Measurements from ENCODE around the gene RAB3GAP2.
"Not testable (repeated sequence)": the region's sequence is repeated elsewhere in the genome, so short reads cannot be mapped to it uniquely, and the experiment has no call there.

Gene RAB3GAP2

GRCh38 chr1:220239966-220240365 is 32.3 kb downstream of the RAB3GAP2 start:
- DNase-seq (ENCODE audit: low spot score): no peak

DNA sequence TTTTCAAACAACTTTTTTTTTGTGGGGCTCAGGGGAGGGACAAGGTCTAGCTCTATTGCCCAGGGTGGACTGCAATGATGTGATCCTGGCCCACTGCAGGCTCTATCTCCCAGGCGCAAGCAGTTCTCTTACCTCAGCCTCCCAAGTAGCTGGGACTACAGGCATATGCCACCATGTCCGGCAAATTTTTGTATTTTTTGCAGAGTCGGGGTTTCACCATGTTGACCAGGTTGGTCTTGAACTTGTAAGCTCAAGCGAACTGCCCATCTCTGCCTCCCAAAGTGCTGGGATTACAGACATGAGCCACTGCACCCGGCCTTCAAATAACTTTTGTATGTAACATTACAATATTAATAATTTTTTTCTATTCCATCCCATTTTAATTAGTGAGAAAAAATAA is 33.0 kb downstream of the RAB3GAP2 start:
- no peak for DNase-seq (ENCODE audit: low spot score)

DNA sequence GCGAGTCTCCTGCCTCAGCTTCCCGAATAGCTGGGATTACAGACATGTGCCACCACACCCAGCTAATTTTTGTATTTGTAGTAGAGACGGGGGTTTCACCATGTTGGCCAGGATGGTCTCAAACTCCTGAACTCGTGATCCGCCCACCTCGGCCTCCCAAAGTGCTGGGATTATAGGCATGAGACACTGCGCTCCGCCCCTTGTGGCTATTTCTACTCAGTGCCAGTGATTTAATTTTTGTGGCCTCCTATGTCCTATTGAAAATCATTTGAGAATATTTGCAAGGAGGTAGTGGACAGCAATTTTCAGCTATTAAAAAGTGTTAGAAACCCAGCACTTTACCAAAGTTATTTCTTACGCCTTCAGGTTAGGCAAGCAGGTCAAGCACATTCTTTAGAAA is 36.0 kb downstream of the RAB3GAP2 start:
- DNase-seq (ENCODE audit: low spot score): not testable (repeated sequence)

DNA sequence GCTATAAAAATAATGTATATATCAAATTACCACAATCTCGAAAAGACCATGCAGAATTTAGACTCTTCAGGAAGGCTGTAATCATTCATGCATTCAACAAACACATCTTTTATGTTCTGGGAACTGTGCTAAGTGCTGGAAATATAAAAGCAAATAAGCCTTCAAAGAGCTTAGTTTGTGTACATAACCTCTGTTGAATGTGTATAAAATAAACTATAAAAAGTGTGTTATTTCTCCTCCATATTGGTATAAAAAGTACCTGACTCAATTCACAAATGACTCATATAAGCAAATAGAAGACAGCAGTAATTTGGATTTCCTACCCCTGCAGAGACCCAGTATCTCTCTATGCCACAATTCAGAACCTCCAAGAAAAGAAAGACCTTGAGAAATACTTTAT is 36.8 kb downstream of the RAB3GAP2 start:
- DNase-seq (ENCODE audit: low spot score): no peak

DNA sequence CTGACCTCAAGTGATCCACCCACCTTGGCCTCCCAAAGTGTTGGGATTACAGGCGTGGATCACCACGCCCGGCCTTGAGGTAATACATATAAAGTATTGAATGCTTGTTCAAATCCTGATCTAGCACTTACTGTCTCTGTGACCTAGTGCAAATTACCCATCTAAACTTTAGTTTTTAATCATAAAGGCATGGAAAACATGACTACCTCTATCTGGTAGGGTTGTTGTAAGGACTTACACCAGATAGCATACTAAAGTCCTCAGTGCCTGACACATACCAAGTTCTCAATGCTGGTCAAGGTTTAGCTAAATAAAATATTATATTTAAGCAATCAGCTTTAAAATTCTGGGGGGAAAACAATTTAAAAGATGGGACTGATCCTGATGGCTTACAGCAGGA is 38.3 kb downstream of the RAB3GAP2 start:
- DNase-seq (ENCODE audit: low spot score): no peak

DNA sequence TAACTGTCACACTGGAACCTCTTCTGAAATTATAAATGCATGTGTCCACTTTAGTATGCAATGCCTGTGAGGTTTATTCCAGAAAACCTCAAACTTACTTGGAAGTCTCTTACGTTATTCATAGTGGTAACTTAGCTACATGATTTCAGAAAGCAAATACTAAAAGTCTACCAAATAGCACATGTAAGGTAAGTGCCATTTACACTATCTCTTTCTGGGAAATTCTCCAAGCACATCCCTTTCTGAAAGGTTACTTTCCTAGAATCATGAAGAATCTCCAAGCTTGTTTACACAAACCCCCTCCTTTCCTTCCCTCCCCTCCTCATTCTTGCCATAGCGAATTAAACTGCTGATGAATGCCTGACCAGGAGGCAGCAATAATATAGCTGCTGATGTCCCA is 42.5 kb downstream of the RAB3GAP2 start:
- no peak for DNase-seq (ENCODE audit: low spot score)

GRCh38 chr1:220227393-220227792 is 44.9 kb downstream of the RAB3GAP2 start:
- no peak for DNase-seq (ENCODE audit: low spot score)

- no peak for DNase-seq (ENCODE audit: low spot score)
Measured at GRCh38 chr1:220226752-220227151, 45.5 kb downstream of the RAB3GAP2 start.

- DNase-seq (ENCODE audit: low spot score): no peak
Measured at GRCh38 chr1:220225957-220226356, 46.3 kb downstream of the RAB3GAP2 start.

- no peak for DNase-seq (ENCODE audit: low spot score)
Measured at GRCh38 chr1:220224611-220225124, 47.6 kb downstream of the RAB3GAP2 start.

DNA sequence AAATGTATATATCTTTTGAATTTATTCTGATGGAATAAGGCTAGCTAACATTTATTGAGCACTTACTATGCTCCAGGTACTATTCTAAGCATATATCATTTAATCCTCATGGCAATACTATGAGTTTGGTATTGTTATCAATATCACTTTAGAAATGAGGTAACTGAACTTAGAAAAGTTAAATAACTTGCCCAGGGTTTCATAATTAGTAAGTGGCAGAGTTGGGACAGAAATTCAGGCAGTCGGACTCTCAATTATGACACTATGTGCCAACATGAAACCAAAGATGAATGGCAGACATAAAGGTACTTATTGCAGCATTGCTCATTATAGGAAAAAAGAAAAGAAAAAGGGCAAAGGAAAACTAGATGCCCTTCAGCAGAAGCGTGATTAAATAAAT is 48.2 kb downstream of the RAB3GAP2 start:
- no peak for DNase-seq (ENCODE audit: low spot score)

- no peak for DNase-seq (ENCODE audit: low spot score)
Measured at GRCh38 chr1:220222939-220223338, 49.3 kb downstream of the RAB3GAP2 start.

DNA sequence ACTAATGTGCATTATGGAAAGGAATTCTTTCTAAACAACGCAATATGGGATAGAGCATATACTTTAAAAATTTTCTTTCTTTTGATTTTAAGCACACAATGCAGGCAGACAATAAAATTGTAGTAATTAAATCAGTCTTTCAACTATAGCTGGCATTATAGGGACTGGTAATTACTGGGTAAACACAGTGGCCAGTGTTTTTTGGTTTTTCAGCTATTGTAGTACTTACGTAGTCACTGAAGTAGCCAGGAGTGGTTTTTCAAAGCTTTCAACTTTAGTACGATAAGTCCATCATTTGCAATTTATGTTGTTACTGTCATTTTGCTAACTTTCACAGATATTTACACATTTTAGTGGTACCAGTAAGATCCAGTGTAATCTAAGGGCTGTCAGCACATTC is 50.6 kb downstream of the RAB3GAP2 start:
- DNase-seq (ENCODE audit: low spot score): no peak

GRCh38 chr1:220221269-220221668 is 51.0 kb downstream of the RAB3GAP2 start:
- DNase-seq (ENCODE audit: low spot score): no peak

DNA sequence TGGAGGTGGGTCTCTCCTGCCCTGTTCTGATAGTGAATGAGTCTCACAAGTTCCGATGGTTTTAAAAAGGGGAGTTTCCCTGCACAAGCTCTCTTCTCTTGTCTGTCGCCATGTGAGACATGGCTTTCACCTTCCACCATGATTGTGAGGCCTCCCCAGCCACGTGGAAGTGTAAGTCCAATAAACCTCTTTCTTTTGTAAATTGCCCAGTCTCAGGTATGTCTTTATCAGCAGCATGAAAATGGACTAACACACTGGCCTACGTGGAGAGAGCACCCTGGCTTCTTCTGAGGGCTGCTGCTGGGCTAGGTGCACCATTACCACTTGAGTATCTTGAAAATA is 51.6 kb downstream of the RAB3GAP2 start:
- DNase-seq (ENCODE audit: low spot score): not testable (repeated sequence)

DNA sequence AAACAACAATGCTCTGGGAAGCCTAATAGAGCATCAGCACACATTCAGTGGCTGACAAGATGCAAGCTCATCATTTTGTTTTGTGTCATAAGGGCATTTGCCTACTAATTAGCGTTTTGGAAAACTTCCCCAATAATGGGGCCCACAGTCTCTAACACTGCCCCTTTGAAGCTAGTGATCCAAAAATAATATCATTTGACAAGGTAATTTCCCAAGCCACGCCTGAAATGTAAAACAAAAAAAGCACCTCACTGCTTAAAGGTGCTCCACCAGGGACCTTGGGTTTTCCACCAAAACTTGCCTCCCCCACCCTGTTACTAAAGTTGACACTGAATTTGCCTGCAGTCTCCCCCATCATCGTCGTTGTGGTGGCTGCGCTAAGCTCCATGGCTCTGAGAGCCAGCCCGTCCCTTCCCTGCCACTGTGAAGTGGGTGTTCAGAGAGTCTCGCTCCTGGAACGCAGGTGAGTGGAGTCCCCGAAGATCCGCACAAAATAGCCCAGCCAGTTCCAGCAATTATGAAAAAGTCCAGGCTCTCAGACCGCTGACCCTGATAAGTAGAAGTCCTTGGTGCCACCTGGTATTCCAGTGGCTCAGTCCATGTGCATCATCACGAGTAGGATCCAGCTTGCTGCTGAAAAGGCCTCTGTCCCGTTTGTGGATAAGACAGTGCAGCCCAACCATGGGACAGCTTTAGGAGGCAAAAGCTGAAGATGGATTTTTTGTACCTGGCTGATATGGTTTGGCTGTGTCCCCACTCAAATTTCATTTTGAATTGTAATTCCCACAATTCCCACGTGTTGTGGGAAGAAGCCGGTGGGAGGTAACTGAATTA is 52.2 kb downstream of the RAB3GAP2 start:
- DNase-seq (ENCODE audit: low spot score): peak; percentile 45

GRCh38 chr1:220219136-220219442 is 53.2 kb downstream of the RAB3GAP2 start:
- DNase-seq (ENCODE audit: low spot score): no peak

- DNase-seq (ENCODE audit: low spot score): peak; percentile 49
Measured at GRCh38 chr1:220218397-220219135, 53.7 kb downstream of the RAB3GAP2 start.

DNA sequence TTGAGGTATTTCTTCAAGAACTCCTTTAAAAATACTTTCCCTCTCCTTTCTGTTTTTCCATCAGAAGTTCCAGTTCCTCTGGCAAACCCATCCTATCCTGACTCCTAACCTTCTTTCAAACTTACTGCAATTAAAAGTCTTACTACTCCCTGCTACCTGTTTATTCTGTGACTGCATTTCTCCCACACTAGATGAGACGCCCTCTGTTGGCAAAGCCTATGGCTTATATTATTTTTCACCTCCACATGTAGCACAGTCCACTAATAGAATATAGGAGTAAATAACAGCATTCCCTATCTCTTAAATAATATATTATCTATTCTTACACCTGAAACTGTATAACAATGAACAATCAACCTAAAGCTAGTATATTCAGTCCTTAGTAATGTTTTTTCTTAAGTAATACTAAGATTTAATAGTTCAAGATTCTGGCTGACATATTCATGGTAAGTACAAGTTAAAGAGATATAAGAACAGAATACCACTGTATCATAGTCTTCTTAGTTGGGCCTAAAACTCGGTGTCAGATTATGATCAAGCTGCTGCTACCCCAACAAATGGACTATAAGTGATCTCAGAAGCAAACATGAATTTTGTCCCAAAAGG is 54.8 kb downstream of the RAB3GAP2 start:
- DNase-seq (ENCODE audit: low spot score): peak; percentile 34

DNA sequence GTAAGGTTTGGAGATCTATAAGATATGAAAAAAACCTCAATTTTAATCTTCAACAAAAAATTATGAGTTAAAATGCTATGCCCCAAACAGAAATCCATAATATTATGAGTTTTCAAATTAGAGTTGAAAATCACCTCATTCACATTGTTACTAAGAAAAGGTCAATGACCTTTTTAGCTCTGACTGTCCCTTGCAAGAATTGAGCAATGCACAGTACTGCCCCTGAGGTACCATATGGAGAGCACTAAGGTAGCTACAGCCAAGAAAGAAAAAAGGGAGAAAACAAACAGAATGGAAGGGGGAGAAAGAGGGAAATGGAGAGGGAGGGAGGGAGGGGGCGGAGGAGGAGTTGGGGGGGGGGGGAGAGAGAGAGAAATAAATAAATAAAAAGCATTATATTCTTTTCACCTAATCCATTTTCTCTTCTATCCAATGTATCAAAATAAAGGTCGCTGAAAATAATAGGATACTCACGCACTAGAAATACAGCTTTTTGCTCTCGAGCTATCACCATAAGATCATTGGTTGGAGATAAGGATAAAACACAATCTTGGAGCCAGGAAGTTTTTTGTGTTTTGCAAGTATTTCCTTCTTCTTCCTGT is 58.8 kb downstream of the RAB3GAP2 start:
- DNase-seq (ENCODE audit: low spot score): no peak

- DNase-seq (ENCODE audit: low spot score): no peak
Measured at GRCh38 chr1:220207411-220207810, 64.8 kb downstream of the RAB3GAP2 start.

DNA sequence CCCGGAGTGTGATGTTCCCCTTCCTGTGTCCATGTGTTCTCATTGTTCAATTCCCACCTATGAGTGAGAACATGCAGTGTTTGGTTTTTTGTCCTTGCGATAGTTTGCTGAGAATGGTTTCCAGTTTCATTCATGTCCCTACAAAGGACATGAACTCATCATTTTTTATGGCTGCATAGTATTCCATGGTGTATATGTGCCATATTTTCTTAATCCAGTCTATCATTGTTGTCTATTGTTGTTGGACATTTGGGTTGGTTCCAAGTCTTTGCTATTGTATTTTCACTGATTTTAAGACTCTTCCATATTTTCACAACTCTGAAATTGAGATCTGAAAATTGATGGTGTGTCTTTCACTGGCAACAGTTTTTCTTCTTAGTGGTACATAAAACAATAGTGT is 67.5 kb downstream of the RAB3GAP2 start:
- not testable (repeated sequence) for DNase-seq (ENCODE audit: low spot score)

- no peak for DNase-seq (ENCODE audit: low spot score)
Measured at GRCh38 chr1:220203816-220204215, 68.4 kb downstream of the RAB3GAP2 start.
